Measurements from ENCODE around the gene EEF1E1. TPM values are rescaled to one million over a fixed set of nuclear protein-coding genes. Genes with fewer than 3 reads are reported as not detected.

Gene EEF1E1
- 10 to 100 TPM; 63.2 to 68.2 (median 64.8) TPM for polyA plus RNA-seq (ENCODE audit: insufficient read length in 3 of 3)

DNA sequence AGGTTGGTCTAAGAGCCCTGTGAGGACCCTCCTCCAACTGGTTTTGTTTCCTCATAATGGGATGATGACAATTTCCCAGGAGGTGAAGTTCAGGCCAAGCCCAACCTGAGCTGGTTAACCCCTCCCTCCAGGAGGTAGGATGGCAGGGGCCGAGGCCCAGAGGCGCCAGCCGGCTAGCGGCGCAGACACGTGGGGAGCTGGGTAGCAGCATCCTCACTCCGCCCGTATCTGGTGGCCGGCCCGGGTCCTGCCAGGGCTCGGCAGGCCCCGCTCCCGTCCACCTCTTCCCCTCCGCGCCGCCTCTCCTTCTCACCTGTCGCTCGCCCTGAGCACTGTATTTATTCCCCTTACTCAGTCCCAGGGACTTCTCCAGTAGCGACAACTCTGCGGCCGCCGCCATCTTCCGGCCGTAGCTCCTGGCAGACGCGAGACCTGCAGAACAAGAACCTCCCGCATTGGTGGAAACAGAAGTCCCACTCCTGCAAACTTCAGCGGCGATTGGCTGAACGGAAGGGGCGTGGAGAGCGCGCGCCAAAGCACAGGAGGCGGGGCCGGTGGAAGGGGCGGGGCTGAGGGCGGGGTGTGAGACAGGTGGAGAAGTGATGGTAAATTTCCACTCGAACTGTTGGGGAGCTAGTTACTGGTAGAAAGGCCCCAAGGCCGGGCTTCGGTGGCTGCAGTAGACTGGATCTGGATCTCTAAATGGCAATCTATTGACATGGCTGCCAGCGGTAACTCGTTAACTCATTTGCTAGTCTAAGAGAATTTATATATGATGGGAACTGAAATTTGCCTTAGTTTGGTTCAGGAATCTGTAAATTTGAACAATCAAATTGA is at the start of gene EEF1E1:
EEF1E1 (minus strand) TSS at position 427 of the 837 bp plus-strand sequence; CDS start at position 400, 27 bp downstream.
- DNase-seq (ENCODE audit: low read depth in 3 of 3, low spot score in 2 of 3): peak; percentile 77 to 87 (median 86)

DNA sequence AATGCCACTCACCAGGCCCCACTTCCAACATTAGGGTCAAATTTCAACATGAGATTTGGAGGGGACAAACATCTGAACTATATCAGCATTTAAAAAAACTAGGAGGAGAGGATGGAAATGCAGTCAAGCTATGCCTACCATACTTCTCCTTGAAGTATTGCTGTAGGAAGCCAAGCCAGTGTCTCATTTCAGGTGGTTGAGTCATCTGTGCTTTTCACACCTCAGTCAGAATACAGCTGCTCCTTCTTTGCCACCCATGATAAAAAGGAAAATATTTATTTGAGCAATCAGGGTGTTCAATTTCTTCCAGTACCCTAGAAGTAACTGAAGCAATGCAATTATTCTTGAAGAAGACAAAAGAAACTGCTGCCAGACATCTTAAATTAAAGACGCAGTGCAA is 47.0 kb upstream of the EEF1E1 start:
- no peak for DNase-seq (ENCODE audit: low read depth in 3 of 3, low spot score in 2 of 3)

DNA sequence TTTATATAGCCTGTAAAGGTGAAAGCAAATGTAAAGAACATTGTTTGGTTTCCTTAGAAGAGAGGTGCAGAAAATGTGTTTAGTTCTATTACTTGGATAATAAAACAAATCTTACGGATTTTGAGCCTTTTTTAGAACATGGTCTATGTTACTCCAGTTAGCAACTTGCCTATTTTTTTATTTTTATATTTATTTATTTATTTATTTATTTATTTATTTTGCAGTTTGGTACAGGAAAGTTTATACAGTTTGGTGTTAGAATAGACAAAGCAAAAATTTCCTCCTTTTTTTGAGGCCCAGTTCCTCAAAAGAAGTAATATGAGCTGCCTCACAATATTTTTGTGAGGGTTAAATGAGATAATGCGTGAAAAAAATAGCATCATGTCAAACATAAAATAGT is 41.6 kb upstream of the EEF1E1 start:
- DNase-seq (ENCODE audit: low read depth in 3 of 3, low spot score in 2 of 3): no peak

DNA sequence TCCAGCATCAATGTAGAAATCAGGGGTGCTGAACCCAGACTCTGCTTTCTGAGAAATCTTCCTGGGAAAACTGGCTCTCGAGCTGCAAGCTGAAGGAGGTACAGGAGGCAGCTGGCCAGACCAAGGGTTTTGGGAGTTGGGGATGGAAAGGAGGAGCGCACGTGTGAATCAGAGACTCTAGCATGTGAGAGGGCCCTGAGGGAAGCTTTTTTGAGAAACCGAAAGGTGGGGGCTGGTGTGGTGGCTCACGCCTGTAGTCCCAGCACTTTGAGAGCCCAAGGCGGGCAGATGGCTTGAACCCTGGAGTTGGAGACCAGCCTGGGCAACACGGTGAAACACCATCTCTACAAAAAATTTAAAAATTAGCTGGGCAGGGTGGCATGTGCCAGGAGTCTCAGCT is 37.1 kb upstream of the EEF1E1 start:
- no peak for DNase-seq (ENCODE audit: low read depth in 3 of 3, low spot score in 2 of 3)

DNA sequence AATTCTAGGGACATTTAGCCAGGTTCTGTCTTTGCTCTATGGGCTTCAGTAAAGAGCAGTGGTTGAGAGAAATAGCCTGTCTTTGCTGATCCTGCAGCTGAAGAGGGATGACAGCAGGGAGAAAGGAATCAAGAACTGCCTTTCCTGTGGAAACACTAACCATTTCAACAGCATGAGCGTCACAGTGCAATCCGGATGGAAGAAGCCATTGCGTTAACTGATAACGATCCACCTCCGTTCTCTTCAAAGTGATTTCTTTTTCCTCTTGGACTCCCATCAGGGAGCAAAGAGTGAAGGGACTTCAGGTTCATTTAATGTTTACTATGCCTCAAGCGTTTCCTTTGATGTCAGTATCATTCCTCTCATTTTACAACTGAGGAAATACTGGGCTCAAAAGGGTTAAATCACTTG is 35.2 kb upstream of the EEF1E1 start:
- DNase-seq (ENCODE audit: low read depth in 3 of 3, low spot score in 2 of 3): no peak

DNA sequence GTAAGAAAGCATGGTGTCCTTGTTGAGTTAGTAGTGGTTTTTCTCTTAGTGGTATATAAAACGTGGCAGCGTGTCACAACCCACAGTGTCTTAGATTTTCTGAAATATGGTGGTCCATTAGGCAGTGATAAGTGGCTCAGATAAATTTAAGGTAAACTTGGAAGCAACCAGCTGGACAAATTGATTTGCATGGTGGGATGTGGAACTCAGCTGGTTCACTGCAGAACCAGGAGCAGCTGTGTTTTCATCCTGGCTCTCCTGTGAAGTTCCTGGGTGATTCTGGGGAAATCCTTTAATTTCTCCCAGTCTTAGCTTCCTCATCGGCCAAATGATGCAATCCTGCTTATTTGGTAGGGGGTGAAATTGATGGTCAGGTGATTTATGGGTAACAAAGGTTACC is 32.9 kb upstream of the EEF1E1 start:
- no peak for DNase-seq (ENCODE audit: low read depth in 3 of 3, low spot score in 2 of 3)

DNA sequence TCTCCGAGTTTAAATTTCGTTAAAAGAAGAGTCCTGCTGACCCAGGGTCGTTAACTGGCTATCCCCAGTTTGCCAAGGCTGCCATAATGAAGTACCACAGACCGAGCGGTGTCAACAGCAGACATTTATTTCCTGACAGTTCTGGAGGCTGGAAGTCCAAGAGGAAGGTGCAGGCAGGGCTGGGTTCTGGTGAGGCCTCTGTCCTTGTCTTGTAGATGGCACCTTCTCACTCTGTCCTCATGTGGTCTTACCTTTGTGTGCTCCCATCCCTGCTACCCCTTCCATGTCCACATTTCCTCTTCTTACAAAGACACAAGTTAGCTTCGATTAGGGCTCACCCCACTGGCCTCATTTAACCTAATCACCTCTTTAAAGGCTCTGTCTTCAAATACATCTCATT is 29.8 kb upstream of the EEF1E1 start:
- no peak for DNase-seq (ENCODE audit: low read depth in 3 of 3, low spot score in 2 of 3)

DNA sequence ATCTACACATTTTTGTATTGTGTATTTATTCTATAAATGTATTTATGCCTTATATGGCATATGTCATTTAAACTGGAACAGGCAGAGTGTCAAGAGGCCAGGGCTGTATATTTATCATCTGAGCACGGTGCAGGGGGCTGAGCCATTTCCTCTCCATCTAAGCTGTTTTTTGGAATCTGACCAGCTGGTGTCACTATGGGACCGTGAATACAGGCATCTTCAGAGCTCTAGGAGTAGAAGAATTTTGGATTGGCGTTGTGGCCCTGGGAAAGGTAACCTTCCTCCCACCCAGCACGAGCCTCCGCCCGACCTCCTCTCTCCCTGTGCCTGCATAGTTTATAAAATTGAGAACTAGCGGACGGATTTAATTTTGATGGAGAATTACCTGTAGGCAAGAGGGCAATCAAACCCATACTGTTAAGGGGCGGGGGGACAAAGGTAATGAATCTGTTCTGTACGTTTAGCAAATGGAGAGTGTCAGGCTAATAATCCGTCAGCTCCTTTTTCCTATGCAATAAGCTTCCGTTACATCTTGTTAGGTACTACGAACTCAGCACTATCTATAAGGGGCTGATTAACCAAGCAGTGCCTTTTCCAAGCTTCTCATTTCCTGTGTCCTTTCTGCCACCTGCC is 29.0 kb upstream of the EEF1E1 start:
- peak; percentile 47 to 69 (median 62) for DNase-seq (ENCODE audit: low read depth in 3 of 3, low spot score in 2 of 3)

DNA sequence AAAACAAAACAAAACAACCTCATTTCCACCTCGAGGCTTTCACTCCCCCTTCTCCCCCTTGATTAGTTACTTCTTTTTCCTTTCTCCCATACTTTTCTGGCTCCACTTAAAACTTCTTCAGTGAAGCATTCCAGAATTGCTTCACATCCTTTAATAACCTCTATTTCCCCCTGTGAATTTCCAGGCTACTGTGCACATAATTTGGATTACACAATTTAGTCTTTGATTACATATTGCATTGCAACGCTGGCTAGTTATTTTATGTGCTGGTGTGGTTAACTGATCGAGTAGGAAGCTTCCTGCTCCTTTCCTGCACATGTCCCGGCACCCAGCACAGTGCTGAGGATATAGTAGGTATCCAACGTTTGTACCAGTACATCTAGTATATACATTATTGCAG is 28.1 kb upstream of the EEF1E1 start:
- DNase-seq (ENCODE audit: low read depth in 3 of 3, low spot score in 2 of 3): no peak

DNA sequence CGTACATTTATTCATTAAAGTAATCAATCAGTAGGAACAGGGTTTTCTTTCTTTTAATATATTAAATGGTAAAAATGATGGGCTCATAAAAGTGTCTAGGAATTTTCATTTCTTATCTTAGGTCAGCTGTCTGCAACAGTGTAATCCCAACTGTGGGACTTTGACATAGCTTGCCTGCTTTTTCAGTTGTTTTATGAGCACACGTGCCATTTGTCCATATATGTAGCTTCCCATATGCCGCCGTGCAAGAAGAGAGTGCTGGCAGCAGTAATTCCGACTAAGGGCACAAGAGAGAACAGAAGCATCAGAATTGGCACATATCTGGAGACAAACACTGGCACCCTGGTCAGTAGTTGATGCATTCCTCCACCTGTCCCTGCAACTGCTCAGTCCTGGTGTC is 20.9 kb upstream of the EEF1E1 start:
- DNase-seq (ENCODE audit: low read depth in 3 of 3, low spot score in 2 of 3): no peak

DNA sequence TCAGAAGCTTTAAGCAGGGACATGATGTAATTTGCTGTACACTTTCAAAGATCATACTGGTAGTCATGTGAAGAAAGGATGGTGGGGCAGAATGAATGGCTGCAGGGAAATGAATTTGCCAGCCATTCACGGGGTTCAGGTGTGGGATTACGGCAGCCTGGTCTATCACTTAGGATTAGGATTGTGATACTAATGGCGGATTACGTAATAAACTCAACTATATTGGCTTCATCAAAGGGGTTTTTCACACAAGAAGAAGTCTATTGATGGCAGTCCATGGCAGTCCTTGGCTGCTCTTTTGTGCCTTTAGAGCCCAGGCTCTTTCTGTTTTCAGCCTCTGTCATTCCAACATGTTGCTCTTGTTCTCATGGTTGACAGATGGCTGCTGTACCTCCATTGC is 12.6 kb upstream of the EEF1E1 start:
- DNase-seq (ENCODE audit: low read depth in 3 of 3, low spot score in 2 of 3): no peak

DNA sequence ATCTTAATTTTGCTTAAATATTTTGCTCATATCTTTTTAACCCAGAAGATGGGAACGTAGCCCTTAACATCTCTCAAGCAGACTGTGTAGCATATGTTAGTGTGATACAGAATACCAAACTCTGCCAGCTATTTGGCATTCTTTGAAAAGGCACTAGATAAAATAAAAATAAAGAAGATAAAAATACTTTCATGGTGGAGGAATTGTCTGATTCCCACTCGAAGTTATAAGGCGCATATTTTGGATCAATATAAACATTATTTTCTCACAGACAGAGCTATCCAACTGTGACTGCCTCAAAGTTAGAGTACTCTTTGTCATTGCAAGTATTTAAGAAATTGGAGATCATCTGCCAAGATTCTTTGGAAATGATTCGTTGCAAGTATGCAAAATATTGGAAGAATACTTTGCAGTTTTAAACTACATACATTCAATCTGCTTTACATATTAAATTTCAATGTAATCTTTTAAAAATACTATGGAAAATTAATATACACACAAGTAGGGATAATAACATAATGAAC is 10.8 kb upstream of the EEF1E1 start:
- DNase-seq (ENCODE audit: low read depth in 3 of 3, low spot score in 2 of 3): no peak

DNA sequence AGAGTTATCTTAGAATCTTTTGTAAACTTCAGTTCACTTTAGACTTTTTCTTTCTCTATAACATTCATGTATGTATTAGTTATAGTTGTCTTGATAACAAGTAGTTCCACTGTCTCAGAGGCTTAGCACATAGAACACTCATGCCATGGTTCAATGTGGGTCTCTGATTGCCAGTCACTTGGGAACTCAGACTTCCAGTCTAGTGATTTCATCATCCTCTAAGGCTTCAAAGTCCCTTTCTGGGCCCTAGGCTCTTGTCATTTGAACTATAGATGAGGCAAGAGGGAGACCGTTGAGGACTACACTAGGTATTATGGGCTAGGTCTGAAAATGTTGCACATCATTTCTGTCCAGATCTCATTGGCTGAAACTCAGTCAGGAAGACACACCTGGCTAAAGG is 8.4 kb upstream of the EEF1E1 start:
- no peak for DNase-seq (ENCODE audit: low read depth in 3 of 3, low spot score in 2 of 3)

DNA sequence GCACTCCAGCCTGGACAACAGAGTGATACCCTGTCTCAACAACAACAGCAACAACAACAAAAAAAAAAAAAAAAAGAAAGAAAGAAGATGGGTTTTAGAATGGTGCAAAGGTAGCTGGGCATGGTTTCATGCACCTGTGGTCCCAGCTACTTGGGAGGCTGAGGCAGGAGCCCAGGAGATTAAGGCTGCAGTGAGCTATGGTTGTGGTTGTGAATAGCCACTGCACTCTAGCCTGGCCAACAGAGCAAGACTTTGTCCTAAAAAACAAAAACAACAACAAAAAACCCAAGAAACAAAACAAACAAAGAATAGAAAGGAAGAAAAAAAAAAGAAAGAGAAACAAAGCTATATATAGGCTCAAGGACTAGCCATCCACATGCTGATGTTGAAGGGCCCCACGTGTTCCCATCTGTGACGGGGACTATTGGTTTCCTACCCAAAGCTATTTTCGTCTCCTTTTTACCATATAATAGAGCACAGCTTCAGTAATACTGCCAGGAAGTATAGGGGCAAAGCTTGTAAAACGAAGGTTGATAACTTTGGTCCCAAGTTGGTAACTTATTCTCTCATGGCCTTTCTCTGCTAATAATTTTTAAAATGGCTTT is 7.9 kb upstream of the EEF1E1 start:
- no peak for DNase-seq (ENCODE audit: low read depth in 3 of 3, low spot score in 2 of 3)

DNA sequence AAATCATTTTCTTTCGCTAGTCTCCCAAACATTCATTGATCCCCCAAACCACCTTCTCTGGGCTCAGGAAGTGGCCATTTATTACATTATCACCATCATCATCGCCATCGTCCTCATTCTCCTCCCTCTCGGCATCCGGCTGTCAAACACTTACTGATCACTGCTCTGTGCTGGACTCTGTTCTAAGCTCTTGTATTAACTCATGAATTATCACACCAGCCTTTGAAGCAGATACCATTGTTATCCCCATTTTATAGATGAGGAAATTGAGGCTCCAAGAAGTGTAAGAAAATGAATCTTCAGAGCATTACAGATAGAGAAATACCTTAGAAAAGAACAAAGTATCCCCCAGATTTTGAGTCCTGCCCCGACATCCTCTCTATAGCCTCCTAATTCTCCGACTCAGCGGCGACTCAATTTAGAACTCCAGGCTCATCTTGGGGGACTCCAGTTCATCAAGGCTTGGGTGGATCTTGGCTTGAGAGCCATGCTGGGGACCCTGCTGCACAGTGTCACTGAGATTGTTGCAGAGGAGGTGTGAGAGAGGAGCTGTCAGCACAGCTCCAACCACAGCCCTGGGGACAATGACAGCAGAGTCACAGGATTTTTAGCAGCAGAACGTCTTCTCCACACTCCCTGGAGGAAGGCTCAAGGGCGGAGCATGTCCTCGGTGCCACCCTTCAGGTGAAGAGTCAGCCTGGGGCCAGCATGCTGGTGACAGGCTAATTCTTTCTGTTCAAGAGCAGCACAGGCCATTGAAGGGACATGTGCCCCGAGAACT is 6.6 kb upstream of the EEF1E1 start:
- DNase-seq (ENCODE audit: low read depth in 3 of 3, low spot score in 2 of 3): no peak

DNA sequence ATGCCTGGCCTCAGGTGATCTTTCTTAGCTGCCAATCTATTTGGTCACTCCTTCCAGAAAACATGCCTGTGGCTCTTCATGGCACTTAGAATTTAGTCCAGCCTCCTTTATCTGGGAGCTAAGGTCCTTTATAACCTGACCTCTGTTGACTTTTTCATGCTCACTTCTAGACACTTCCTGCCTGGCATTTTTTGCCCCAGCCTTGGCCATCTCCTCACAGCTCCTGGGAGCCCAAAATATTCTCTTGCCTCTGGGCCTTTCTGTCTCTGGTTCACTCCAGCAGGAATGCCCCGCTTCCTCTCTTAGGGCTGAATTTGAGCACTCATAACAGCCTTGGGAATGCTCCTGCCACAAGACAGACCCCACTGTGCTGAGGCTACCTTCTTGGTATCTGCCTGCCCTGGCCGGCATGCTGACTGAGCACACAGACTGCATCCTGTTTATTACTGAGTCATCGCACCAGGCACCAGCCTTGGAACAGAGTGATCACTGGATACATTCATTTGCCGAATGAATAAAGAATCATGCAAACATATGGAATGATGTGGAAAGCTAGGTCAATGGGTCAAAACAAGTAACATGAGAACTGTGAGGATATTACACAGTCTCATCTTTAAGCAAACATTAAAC is 5.8 kb upstream of the EEF1E1 start:
- no peak for DNase-seq (ENCODE audit: low read depth in 3 of 3, low spot score in 2 of 3)

DNA sequence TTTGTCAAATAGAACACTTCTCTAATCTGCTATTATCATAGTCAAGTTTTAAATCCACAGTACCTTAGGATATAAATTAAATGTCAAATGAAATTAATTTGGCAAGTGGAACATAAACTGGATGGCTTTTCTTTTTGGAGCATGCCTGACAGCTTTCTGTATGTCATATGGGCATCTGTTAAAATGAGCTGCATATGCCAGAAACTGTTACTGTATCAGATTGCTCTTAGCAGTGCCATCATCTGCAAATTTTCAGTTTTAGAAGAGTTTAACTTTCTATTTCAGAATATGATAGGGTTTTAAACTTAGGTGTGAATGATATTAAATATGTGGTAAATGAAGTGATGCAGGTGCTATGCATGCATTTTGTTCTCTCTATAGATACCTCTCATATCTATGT is 3.4 kb upstream of the EEF1E1 start:
- DNase-seq (ENCODE audit: low read depth in 3 of 3, low spot score in 2 of 3): no peak

DNA sequence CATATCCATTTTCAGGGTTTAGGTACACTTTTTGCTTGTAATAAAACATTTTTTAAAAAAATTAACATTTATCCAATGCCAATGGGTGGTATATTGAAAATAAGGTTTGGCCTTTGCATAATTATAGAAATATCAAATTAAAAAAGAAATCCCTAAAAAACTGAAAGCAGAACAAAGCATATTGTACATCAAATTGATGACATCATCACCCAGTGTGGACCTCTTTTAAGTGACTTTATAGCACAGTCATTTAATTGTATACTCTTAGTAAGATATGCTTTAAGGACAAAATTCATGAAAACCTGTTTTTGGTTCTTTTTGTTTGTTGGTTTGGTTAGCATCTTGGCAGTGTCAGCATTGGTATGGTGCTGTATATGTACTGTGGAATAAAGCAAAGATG is 1.4 kb upstream of the EEF1E1 start:
- DNase-seq (ENCODE audit: low read depth in 3 of 3, low spot score in 2 of 3): no peak

DNA sequence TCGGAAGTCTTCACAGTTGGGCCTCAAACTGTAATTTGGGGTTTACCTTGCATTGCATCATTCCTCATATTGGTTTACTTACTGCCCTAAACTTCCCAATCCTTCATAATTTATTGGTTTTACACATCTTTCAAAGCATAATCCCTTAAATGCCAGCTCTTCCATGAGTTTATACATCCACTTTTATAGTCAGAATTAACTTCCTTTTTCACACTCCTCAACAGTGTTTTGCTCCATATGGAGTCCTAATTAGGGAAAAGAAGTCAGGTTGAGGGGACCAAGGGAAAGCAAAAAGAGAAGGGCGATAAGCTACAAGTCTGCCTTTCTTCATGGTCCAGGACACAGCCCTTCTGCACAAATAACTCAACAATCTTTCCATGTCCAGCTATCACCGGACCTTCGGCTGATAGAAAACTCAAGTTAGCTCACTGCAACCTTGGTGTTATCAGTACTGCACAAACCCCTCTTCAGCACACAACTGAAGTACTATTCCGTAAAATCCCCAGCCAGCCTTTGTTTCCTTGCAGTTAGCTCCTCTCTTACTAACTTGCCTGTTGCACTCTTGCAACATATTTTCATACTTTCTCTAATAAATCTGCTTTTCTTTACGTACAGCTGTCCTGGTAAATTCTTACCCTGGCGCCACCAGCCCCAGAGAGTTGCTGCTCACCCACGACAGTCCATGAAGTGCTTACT is 2.0 kb downstream of the EEF1E1 start:
- DNase-seq (ENCODE audit: low read depth in 3 of 3, low spot score in 2 of 3): no peak

DNA sequence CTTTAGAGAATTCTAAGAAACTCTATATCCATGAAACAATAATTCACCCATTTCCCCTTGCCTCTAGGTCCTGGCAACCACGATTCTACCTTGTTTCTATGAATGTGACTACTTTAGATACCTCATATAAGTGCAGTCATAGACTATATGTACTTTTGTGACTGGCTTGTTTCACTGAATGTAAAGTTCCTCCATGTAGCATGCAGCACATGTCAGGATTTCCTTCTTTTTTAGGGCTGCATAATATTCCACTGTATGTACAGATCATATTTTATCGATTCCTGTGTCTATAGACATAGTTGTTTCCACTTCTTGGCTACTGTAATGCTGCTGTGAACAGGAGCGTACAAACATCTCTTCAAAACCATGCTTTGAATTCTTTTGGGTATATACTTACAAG is 11.7 kb downstream of the EEF1E1 start:
- DNase-seq (ENCODE audit: low read depth in 3 of 3, low spot score in 2 of 3): no peak
